Activated CD4-positive, alpha-beta T cell treated with anti-CD3 and anti-CD28 coated beads, Interleukin-10, Interleukin-2, amounts not matched to agents 100 ng/mL and 50 ng/mL, durations not matched to agents 16 hours and 8 hours (primary cell): ENCODE measurements around the gene INSYN2B.
A peak's percentile ranks its signal among the peaks of the same experiment; 100 is the strongest.

ENCODE experiments used
- DNase-seq: peaks from one replicate; pipeline ENCODE4 v3.0.0-alpha.2; 2020

INSYN2B gene

GRCh38 chr5:169980418-169981053 is at the start of gene INSYN2B:
Gene INSYN2B, minus strand, starts transcription at chr5:169980495. Its CDS starts 96,597 bp downstream, at chr5:169883898.
- DNase-seq, result peak; percentile 17

DNA sequence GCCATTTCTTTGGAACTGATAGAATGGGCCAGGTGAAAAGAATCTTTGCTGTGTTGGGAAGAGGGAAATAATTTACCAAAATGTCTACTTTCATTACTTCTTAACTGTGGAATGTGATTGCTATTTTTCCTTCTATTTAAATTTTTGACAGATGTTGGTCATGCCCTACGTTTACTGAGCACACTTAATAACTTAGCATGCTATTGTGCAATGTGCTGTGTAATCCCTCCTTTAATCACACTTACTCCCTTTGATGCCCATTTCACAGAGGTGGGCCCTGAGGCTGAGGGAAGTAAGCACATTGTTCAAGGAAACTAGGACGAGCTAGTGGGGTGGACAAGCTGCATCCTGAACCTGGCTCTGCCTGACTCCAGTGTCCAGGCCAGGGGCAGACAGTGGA is 47.8 kb upstream of the INSYN2B start:
- no peak for DNase-seq

- no peak for DNase-seq
These were observed 45.6 kb upstream of the INSYN2B start for GRCh38 chr5:170025853-170026252.

GRCh38 chr5:170021506-170021905 is 41.2 kb upstream of the INSYN2B start:
- no peak for DNase-seq

DNA sequence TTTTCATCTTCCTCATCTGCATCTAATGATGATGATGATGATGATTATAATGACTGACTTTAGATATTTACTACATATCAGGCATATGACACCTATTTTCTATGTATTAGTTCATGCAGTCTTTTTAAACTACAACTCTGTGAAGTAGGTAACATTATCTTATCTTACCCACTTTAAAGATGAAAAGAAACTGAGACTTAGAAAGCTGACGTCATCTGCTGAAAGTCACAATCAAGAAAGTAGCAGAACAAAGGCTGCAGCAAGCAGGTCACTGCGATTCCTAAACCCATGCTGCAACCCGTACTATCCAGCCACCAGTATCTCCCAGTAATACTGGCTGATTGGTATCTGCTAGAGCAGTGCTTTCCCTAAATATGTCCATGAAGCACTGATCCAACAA is 40.1 kb upstream of the INSYN2B start:
- DNase-seq, result no peak

DNA sequence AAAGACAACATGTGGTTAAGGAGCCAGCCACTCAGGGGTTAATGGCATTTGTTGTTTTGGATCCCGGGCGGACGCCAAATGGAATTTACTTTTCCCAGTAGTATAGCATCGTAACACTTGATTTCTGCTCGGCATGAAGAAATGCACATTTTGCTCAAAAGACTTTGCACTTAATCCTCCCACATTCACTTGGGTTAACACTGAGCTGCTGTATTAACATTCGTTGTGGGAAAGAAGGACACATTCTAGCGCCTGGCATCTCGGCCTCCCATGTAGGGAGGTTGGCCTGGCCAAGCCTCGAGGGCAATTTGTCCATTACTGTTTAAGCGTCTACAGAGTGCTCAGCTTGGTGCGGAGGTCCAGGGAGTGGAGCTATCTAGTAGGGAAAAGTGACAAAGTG is 32.3 kb upstream of the INSYN2B start:
- no peak for DNase-seq

- no peak for DNase-seq
These were observed 31.5 kb upstream of the INSYN2B start for GRCh38 chr5:170011751-170012150.

DNA sequence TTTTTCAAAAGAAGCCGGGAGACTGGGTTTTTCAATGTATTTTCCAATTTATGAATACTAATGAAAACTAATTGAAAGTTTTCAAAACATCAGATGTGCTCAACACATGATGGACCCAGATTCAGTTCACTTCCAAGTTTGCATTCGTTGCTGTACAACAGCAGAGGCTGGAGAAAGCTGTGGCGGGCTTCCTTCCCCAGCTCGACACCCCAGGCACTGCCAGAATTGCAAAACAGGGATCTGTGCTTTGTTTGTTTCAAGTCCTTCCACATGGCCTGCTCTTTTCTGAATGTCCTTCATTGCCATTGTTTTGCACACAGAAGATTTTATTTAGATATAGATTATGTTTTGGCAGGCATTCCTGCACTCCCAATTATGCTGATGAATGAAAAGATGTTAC is 30.3 kb upstream of the INSYN2B start:
- DNase-seq, result no peak

DNA sequence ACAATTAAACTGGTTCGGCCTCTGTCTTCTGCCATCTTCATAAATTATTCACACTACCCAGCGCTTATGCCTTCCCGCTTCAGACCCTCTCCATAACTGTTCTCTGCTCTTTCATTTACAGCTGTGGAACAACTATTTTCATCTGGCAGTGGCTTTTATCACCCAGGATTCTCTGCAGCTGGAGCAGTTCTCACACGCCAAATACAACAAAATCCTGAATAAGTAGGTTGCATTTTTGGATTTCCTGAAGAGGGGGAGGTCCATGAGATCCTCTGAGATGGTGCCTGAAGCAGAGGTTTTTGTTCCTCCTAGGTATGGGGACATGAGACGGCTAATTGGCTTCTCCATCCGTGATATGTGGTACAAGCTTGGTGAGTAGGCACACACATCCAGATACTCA is 28.1 kb upstream of the INSYN2B start:
- DNase-seq, result no peak

DNA sequence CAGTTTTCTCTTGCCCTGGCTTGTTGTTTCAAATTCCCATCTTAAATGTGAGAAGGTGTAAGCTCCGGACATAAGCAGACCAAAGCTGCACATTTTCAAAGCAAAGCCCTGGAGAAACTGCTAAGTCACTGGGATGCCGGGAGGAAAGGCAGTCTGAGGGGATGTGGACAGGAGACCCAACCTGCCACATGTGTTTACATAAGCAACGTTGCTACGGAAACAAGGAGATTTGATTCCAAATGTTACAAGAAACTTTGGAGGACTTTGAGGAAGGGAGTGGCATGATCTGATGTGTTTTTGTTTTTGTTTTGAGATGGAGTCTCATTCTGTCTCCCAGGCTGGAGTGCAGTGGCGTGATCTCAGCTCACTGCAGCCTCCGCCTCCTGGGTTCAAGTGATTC is 25.7 kb upstream of the INSYN2B start:
- DNase-seq, result no peak

GRCh38 chr5:170000155-170000554 is 19.9 kb upstream of the INSYN2B start:
- no peak for DNase-seq

DNA sequence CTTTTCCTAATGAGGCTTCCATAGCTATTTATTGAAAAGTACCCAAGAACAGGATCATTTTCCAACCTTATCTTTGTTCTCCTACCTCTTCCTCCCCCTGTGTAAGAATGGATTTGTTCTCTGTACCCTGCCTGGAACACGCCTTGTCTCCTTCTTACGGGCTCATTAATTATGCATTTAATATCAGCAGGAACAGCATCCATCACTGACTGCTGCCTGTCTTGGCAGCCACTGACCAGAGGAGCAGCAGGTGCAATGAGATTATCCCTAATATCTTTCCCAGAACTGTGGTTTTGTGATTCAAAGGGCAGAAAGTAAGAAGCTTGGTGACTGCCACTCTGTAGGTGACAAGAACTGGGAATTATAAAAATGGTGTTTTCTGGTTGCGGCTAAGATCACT is 19.3 kb upstream of the INSYN2B start:
- no peak for DNase-seq

DNA sequence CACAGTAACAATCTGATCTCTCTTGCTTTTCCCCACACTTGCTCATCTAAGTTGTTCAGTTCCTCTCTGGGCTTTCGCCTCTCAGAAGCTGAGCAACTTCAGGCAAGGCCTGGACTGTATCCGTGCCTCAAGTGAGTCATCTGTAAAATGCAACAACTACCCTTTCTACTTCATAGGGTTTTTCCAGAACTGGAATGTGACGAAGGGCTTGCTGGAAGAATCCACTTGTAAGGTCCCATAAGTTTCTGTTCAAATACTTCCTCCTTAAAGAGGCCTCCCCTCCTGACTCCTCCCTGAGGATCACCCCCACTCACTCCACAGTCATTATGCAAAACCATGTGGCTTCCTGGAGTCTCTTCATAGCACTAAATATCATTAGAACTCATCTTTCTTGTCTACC is 17.5 kb upstream of the INSYN2B start:
- no peak for DNase-seq

GRCh38 chr5:169993485-169993790 is 13.1 kb upstream of the INSYN2B start:
- no peak for DNase-seq

- no peak for DNase-seq
These were observed 12.6 kb upstream of the INSYN2B start for GRCh38 chr5:169992789-169993484.

- DNase-seq, result no peak
These were observed 11.0 kb upstream of the INSYN2B start for GRCh38 chr5:169991115-169991869.

GRCh38 chr5:169989365-169989764 is 9.1 kb upstream of the INSYN2B start:
- no peak for DNase-seq

DNA sequence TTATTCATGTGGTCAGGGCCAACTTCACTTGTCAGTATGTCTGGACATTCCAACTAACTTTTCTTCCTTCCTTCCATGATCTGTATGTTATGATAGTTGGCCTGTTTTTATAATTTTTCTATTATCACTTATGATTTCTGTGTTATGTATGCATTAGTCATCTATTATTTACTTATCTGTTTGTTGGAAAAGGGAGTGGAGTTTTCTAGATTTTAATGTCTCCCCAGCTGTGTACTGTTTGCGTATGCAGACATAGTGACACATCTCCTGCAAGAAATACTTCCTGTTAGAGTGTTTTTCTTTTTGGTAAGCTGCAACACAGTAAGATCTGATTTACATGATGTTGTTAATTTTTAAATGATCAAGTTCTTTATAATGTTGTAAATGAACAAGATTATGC is 8.7 kb upstream of the INSYN2B start:
- no peak for DNase-seq

DNA sequence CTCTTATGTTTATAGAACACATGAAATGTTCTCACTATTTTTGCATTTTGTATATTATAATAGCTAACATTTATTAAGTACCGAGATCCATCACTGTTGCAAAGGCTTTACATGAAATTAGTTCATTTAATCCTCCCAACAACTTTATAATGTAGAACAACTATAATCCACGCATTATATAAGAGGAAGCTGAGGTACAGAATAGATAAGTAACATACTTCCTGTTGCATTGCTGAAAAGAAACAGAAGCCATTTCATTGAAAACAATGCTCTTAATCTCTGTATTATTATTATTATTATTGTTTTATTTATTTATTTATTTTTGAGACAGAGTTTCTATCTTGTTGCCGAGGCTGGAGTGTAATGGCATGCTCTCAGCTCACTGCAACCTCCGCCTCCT is 7.9 kb upstream of the INSYN2B start:
- DNase-seq, result no peak

GRCh38 chr5:169979871-169980270 is 424 bp downstream of the INSYN2B start:
- no peak for DNase-seq

DNA sequence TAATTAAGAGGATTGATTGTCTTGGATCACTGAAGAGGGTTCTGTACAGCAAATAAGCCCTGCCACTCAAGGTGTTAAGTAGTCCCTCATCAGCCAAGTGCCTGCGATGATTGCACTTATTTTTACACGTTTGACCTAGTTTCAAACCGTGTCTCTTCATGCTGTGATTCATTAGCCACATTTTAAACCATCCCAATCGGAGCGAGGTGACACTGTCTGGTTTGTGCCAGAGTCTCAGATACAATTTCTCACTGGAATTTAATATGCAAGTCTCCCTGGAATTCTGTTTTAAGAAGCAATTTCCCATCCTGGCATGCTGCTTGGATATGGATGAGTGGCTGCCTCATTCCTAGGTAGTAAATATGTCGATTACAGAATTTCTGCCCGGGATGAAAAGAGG is 1.6 kb downstream of the INSYN2B start:
- no peak for DNase-seq

- DNase-seq, result no peak
These were observed 6.0 kb downstream of the INSYN2B start for GRCh38 chr5:169974121-169974770.

DNA sequence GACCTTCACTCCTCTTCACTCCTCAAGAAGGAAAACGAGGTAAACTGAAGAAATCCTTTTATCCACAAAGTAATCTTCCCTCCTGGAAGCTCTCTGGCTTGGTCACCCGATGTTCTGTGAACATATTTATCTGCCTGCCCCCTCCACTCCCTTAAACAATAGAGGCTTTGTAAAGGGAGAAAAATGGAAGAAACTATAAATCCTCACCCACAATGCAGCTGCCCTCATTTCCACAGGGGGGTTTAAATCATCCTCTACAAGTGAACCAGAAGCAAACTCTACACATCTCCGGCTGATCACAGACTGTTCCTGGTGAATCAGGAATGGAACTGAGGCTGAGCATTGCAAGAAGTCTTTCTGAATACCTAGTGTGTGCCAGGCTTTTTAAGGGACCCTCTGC is 7.2 kb downstream of the INSYN2B start:
- no peak for DNase-seq

DNA sequence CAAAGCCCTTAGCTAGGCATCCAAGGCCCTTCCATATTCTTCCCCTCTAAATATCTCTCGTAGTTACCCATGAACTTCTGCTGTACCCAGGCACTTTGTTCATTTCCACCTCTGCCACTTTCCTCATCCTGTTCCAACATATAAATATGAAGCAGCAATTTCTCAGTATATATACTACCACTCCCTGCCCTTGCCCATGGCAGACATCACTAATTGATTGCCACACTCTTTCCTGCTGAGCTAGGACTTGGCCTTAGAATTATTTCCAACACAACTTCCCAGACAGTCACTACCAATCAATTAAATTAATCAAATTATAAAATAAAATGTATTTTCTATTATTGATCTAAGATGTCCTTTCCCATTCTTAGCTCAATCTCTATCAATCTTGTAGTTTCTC is 8.5 kb downstream of the INSYN2B start:
- DNase-seq, result no peak
